Limb (tissue), 2 donors: ENCODE data around the gene PCP2.
"Not testable (repeated sequence)": the region's sequence is repeated elsewhere in the genome, so short reads cannot be mapped to it uniquely, and the experiment has no call there.

Experiments
- DNase-seq, 2 donors: peaks; one replicate each; pipeline ENCODE4 v3.0.0-alpha.2; 2016; ENCODE audit errors: extremely low spot score in 2 of 2

The PCP2 gene

DNA sequence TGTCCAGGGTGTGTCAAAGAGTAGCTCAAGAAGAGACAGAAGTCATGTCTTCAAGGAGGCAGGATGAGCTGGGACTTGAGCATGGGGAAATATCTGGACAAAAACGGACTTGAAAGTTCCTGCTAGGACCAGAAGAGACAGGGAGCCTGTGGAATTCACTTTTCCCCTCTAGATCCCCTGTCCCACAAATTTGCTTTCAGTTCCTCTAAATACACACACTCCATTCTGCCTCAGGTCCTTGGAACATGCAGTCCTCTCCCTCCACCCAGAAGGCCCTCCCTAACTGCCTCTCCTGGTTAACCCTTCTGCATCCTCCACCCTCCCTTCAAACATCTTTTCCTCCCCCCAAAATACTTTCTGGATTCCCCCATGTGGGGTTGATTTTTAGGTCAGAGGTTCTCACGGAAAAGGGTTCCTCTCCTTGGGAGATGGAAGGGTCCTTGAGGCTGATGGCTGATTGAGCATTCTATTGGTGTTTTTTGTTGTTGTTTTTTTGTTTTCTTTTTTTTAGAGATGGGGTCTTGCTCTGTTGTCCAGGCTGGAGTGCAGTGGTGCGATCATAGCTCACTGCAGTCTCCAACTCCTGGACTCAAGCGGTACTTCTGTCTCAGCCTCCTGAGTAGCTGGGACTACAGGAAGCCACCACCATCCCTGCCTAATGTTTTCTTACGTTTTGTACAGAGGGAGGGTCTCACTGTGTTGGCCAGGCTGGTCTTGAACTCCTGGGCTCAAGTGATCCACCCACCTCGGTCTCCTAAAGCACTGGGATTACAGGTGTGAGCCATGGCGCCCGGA is 28.4 kb upstream of the PCP2 start:
- no peak for DNase-seq

- no peak for DNase-seq
These were observed 24.7 kb upstream of the PCP2 start for GRCh38 chr19:7658219-7658686.

DNA sequence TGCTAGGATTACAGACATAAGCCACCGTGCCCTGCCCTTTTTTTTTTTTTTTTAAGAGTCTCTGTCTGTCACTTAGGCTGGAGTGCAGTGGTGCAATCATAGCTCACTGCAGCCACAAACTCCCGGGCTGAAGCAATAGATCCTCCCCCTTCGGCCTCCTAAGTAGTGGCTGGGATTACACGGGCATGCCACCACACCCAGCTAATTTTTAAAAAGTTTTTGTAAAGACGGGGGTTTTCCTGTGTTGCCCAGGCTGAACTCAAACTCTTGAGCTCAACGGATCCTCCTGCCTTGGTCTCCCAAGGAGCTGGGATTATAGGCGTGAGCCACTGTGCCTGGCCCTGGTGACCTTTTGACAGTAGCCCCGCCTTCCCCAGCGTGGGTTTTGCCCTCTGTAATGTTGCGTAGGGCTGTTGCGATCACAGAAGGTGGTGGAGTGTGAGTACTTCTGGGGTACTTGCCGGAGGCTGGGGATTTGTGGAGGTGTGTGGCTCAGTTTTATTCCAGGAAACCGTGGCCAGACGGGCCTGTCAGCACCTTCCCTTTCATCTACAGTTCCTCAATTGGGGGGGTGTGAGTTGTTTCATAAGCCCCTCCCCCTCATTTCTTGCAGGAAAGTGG is 23.7 kb upstream of the PCP2 start:
- no peak for DNase-seq

DNA sequence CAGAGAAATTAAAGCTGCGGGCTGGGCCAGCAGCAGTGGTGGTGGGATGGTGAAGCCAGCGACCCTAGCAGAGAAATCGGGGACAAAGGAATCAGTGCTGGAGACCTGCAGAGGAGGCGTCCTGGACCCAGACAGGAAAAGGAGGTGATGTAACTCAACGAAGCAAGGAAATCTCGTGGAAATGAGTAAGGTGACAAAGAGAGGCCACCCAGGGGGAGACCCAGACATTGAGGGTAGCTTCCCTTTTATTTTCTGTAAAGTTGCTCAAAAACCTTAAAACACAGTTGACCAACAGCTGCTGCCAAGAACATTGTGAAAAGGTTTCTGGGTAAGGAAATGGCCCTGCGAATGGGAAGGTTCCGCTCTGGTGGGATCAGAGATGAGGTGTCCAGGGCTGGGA is 22.1 kb upstream of the PCP2 start:
- DNase-seq: no peak

- DNase-seq: no peak
These were observed 20.9 kb upstream of the PCP2 start for GRCh38 chr19:7654401-7654800.

- peak; percentile 55 to 90 for DNase-seq
These were observed 18.6 kb upstream of the PCP2 start for GRCh38 chr19:7652061-7652641.

DNA sequence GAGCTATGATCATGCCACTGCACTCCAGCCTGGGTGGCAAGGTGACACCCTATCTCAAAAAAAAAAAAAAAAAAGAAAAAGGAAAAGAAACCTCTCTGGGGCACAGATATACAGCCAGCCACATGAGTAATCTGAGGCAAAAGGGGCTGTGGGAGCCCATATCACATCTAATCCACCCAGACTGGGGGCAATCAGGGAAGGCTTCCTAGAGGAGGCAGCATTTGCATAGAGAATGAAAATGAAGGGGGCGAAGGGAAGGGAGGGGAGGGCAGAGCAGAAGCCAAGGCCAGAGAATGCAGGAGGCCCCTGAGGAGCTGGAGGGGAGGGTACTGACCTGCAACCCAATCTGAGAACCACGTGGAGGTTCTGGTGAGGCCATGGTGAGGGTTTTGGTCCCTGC is 16.6 kb upstream of the PCP2 start:
- no peak for DNase-seq

GRCh38 chr19:7648265-7649014 is 14.9 kb upstream of the PCP2 start:
- DNase-seq: no peak

- DNase-seq: no peak
These were observed 13.6 kb upstream of the PCP2 start for GRCh38 chr19:7647156-7647555.

GRCh38 chr19:7646426-7646700 is 12.8 kb upstream of the PCP2 start:
- DNase-seq: no peak

DNA sequence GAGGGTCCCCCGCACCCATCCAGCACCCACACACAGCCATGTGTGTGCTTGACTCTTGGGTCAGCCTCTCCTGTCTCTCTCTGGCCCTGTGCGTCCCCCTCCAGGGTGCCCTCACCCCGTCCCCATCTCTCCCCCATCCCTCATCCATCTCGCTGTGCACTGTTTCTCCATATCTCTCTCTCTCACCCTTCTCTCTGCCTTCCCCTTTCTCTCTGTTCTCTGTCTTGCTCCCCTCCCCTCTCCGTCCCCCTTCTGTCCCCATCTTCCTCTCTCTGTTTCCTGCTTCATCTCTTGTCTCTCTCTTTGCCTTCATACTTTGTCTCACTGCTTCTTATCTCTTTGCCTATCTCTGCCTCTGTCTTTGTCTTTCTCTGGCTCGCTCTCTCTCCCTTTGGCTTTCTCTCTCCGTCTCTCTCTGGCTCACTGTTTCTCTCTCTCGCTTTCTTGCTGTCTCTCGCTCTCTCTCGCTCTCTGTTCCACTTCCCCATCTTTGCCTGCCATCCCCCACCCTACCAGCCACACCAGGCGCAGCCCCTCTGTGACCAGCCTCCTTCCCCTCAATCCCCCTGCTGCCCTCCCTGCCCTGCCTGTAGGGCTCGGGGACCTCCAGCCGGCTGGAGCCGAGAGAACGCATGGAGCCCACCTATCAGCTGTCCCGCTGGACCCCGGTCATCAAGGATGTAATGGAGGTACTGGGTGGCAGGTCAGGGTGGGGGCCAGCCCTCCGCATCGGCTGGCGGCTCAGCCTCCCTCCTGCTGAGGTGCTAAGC is 12.3 kb upstream of the PCP2 start:
- no peak for DNase-seq

GRCh38 chr19:7645163-7645562 is 11.6 kb upstream of the PCP2 start:
- DNase-seq: no peak

DNA sequence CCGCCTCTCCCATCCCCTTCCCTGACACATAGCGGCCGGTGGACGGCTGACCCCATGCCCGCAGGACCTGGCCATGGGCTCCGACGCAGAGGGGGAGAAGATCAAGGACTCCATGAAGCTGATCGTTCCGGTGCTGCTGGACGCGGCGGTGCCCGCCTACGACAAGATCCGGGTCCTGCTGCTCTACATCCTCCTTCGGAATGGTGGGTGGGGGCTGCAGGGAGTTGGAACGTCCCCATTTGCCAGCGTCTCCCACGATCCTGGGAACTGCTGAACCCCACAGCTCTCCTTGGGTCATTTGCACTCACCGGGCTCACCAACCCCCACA is 11.0 kb upstream of the PCP2 start:
- no peak for DNase-seq

- not testable (repeated sequence) for DNase-seq
These were observed 10.4 kb upstream of the PCP2 start for GRCh38 chr19:7643629-7644549.

DNA sequence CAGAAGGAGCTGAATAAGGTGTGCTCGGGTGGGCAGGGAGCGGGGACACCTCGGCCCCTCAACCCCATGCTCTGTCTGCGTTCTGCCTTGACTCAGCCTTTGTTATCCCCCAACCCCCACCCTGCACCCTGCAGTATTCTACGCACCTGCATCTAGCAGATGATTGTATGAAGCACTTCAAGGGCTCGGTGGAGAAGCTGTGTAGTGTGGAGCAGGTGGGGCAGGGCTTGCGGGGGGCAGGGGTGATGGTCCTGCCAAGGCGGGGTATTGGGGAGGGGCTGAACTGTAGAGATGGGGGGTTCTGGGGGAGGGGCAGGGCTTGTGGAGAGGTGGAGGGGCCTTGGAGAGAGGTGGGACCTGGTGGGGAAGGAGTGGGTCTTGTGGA is 9.5 kb upstream of the PCP2 start:
- DNase-seq: no peak

DNA sequence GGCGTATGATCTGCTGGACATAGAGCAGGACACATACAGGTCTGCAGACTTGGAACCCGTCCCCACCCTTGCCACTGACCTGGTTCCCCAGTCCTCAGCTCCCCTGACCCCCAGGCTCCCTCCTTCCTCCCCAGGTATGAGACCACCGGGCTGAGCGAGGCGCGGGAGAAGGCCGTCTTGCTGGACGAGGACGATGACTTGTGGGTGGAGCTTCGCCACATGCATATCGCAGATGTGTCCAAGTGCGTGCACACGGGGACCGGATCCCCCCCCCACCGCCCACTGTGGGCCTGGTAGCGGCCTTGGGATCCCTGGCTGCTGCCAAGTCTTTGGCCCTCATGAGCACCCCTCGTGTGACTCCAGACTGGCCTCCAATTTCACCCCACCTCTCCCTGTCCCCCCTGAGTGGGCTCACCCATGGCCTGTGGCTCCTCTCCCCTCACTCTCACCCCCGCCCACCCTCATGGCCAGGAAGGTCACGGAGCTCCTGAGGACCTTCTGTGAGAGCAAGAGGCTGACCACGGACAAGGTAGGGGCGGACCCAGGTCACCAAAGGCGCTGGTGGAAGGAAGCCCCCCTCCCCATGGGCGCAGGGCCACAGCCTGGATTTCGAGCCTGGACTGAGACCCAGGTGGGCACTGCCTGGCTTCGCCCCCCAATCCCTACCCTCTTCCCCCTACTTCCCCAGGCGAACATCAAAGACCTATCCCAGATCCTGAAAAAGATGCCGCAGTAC is 8.9 kb upstream of the PCP2 start:
- no peak for DNase-seq

DNA sequence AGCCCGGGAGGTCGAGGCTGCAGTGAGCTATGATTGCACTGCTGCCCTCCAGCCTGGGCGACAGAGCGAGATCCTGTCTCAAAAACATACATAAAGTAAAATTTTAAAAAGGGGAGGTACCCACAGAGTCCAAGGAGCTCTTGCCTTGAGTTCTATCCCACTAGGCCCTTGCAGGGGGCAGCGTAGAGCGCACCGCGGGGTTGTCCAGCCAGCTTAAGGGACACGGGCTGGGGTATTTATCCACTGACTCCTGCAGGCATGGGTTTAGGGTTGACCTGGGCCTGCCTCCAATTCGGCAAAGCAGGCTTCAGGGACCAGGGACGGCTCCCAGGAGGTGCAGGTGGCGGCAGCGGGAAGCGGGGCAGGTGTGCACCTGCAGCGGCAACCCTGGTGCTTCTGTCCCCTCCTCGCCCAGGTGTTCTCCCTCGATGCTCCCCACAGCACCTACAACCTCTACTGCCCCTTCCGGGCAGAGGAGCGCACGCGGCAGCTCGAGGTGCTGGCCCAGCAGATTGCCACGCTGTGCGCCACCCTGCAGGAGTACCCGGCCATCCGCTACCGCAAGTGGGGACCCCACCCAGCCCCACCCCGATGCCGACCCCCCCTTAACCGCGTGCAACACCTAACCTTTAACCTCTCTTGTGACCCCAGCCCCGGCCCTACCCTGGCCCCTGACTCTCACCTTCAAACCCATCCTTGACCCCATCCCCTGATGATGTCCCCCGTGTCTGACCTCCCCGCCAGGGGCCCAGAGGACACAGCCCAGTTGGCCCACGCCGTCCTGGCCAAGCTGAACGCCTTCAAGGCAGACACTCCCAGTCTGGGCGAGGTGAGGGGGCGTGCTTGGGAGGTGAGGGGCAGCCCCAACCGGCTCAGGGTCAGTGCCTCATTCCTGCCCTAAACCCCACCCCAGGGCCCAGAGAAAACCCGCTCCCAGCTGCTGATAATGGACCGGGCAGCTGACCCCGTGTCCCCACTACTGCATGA is 8.1 kb upstream of the PCP2 start:
- no peak for DNase-seq

GRCh38 chr19:7640803-7641202 is 7.3 kb upstream of the PCP2 start:
- DNase-seq: no peak

DNA sequence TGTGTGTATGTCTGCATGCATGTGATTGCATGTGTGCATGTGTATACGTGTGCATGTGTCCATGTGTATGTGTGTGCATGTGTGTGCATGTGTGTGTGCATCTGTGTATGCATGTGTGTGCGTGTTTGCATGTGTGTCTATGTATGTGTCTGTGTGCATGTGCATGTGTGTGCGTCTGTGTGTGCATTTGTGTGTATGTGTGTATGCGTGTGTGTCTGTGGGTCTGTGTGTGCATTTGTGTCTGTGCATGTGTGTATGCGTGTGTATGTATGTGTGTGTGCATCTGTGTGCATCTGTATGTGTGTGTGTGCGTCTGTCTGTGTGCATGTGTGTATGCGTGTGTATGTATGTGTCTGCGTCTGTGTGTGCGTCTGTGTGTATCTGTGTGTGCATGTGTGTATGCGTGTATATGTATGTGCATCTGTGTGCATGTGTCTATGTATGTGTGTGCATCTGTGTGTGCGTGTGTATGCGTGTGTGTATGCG is 6.4 kb upstream of the PCP2 start:
- no peak for DNase-seq
